ENCODE measurements around the gene PHF13.

DNA sequence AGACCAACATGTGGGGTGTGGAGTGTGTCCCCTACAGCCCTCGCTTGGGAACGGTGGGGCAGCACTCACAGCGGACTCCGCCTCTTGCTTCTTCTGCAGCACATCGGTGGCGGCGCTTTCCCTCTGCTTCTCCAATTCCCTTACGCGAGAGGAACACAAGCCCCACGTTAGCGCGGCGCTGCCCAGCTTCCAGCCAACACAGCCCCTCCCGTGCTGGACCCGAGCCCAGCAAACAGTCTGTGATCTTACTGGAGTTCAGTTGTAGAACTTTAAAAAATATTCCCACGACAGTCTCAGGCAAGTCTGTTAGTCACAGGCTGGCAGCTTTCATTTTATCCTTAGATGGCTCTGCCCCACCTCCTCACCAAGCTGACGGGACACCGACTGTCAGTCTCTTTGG is 24.7 kb downstream of the PHF13 start:
- TF ChIP-seq, protein P1, sequence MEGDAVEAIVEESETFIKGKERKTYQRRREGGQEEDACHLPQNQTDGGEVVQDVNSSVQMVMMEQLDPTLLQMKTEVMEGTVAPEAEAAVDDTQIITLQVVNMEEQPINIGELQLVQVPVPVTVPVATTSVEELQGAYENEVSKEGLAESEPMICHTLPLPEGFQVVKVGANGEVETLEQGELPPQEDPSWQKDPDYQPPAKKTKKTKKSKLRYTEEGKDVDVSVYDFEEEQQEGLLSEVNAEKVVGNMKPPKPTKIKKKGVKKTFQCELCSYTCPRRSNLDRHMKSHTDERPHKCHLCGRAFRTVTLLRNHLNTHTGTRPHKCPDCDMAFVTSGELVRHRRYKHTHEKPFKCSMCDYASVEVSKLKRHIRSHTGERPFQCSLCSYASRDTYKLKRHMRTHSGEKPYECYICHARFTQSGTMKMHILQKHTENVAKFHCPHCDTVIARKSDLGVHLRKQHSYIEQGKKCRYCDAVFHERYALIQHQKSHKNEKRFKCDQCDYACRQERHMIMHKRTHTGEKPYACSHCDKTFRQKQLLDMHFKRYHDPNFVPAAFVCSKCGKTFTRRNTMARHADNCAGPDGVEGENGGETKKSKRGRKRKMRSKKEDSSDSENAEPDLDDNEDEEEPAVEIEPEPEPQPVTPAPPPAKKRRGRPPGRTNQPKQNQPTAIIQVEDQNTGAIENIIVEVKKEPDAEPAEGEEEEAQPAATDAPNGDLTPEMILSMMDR (IDR thresholded peaks at IDR 0.05; ENCODE audit: low read length) = no peak
- no peak for TF ChIP-seq EZH2phosphoT487 (IDR thresholded peaks at IDR 0.05; ENCODE audit: low read length)
